CD14-positive monocyte (primary cell): ENCODE results near the gene TMEM175. TPM values are rescaled to one million over a fixed set of nuclear protein-coding genes. Genes with fewer than 3 reads are reported as not detected.

Source experiments
- DNase-seq, 3 donors: peaks; one replicate each; pipeline ENCODE4 v3.0.0-alpha.2; 2011 to 2022
- H2AFZ ChIP-seq: 2 replicates; pipeline ENCODE4 v1.6.0; 2012; ENCODE audit warnings: mild to moderate bottlenecking, low read depth, low read length, inconsistent platforms; ENCODE audit not compliant: insufficient read depth, poor library complexity, severe bottlenecking
- H3K27ac ChIP-seq, 2 donors: 1 replicate in 1 of 2; 2 replicates in 1 of 2; pipeline ENCODE4 v1.5.1; 2012 to 2013; ENCODE audit warnings: low read length in 2 of 2, control low read depth in 1 of 2, inconsistent platforms in 1 of 2, low read depth in 1 of 2, mild to moderate bottlenecking in 1 of 2
- H3K27me3 ChIP-seq, 2 donors: one replicate each; pipeline versions ENCODE4 v1.6.0 to v1.6.1; 2011 to 2013; ENCODE audit warnings: low read length in 2 of 2; ENCODE audit not compliant: control insufficient read depth in 2 of 2, insufficient read depth in 2 of 2
- H3K36me3 ChIP-seq, 2 donors: replicated peaks in 1 of 2; 1 replicate in 1 of 2; 2 replicates in 1 of 2; pipeline versions ENCODE4 v1.5.1 to v1.6.1; 2012 to 2013; ENCODE audit warnings: low read length in 2 of 2, control low read depth in 1 of 2, inconsistent platforms in 1 of 2, mild to moderate bottlenecking in 1 of 2; ENCODE audit not compliant: insufficient read depth in 2 of 2, control insufficient read depth in 1 of 2
- H3K4me1 ChIP-seq, 2 donors: 1 replicate in 1 of 2; 2 replicates in 1 of 2; pipeline versions ENCODE4 v1.5.1 to v1.6.1; 2012 to 2013; ENCODE audit warnings: low read length in 2 of 2, control low read depth in 1 of 2, inconsistent platforms in 1 of 2, mild to moderate bottlenecking in 1 of 2, moderate library complexity in 1 of 2; ENCODE audit not compliant: insufficient read depth in 2 of 2, control insufficient read depth in 1 of 2
- H3K4me2 ChIP-seq: replicated peaks from 2 replicates; pipeline ENCODE3; 2012; ENCODE audit warnings: low read length, moderate library complexity, mild to moderate bottlenecking; ENCODE audit not compliant: poor library complexity, severe bottlenecking; ENCODE audit errors: extremely low read depth
- H3K4me3 ChIP-seq, 3 experiments: fragments of 200-600 bp in 1 of 3; sonication (generic) in 1 of 3; replicated peaks in 1 of 3; 1 replicate in 2 of 3; 2 replicates in 1 of 3; pipeline ENCODE4 v1.5.1; 2011 to 2013; ENCODE audit warnings: low read length in 3 of 3, mild to moderate bottlenecking in 3 of 3, control low read depth in 2 of 3, low read depth in 2 of 3, inconsistent platforms in 1 of 3, moderate library complexity in 1 of 3
- H3K79me2 ChIP-seq: 2 replicates; pipeline ENCODE4 v1.6.0; 2012; ENCODE audit warnings: mild to moderate bottlenecking, control low read depth, inconsistent platforms, low read length, moderate library complexity; ENCODE audit not compliant: insufficient read depth
- H3K9ac ChIP-seq: 2 replicates; pipeline ENCODE4 v1.6.0; 2017; ENCODE audit warnings: low read length, mild to moderate bottlenecking; ENCODE audit not compliant: insufficient read depth, poor library complexity, severe bottlenecking
- H3K9me3 ChIP-seq, 2 donors: replicated peaks in 1 of 2; 1 replicate in 1 of 2; 2 replicates in 1 of 2; pipeline versions ENCODE4 v1.5.1 to v1.6.1; 2012 to 2013; ENCODE audit warnings: low read length in 2 of 2, control low read depth in 1 of 2; ENCODE audit not compliant: control insufficient read depth in 1 of 2, insufficient read depth in 1 of 2
- H4K20me1 ChIP-seq: 2 replicates; pipeline ENCODE4 v1.6.0; 2012; ENCODE audit warnings: mild to moderate bottlenecking, low read length, control low read depth, moderate library complexity; ENCODE audit not compliant: insufficient read depth
- H3K27ac Mint-ChIP-seq, 7 donors: one replicate each; pipeline ENCODE4 v1.8.0; 2020; ENCODE audit warnings: mild to moderate bottlenecking in 7 of 7, mixed read lengths in 7 of 7, moderate library complexity in 6 of 7, inconsistent platforms in 2 of 7
- H3K27me3 Mint-ChIP-seq, 3 donors: one replicate each; pipeline ENCODE4 v1.8.0; 2021 to 2022; ENCODE audit warnings: low read depth in 3 of 3, mild to moderate bottlenecking in 3 of 3, mixed read lengths in 3 of 3, moderate library complexity in 3 of 3, inconsistent platforms in 1 of 3
- H3K36me3 Mint-ChIP-seq, 2 donors: one replicate each; pipeline ENCODE4 v1.8.0; 2020; ENCODE audit warnings: mixed read lengths in 2 of 2, inconsistent platforms in 1 of 2, mild to moderate bottlenecking in 1 of 2
- H3K4me1 Mint-ChIP-seq: one replicate; pipeline ENCODE4 v1.8.0; 2020; ENCODE audit warnings: mild to moderate bottlenecking, mixed read lengths
- H3K4me3 Mint-ChIP-seq, 2 donors: one replicate each; pipeline ENCODE4 v1.8.0; 2020; ENCODE audit warnings: mild to moderate bottlenecking in 2 of 2, mixed read lengths in 2 of 2, moderate library complexity in 1 of 2
- H3K9me3 Mint-ChIP-seq, 7 donors: one replicate each; pipeline ENCODE4 v1.8.0; 2020 to 2022; ENCODE audit warnings: mixed read lengths in 7 of 7, mild to moderate bottlenecking in 6 of 7, moderate library complexity in 6 of 7, inconsistent platforms in 2 of 7
- CTCF ChIP-seq: fragments of 200-600 bp; IDR thresholded peaks from one replicate; pipeline ENCODE4 v1.8.0; 2022; ENCODE audit warnings: antibody characterized with exemption, mild to moderate bottlenecking
- WGBS: methylation state at CpG from one replicate; pipeline ENCODE4 v1.1.5; 2013; ENCODE audit warnings: missing lambda C conversion rate; ENCODE audit not compliant: insufficient coverage; 5-methylcytosine and 5-hydroxymethylcytosine counted together
- intact Hi-C, 2 donors: fragments of 100-400 bp; cut with micrococcal nuclease; formaldehyde crosslinking; loops; one replicate each; pipeline versions ENCODE4 v1.15.0 to v1.15.1; 2023
- polyA minus RNA-seq: library from RNA; depleted of rRNA, polyadenylated mRNA; stranded (reverse); fragments of >200 nt; gene quantifications from 2 replicates; pipeline ENCODE4 v1.2.3, GENCODE V29; 2012
- polyA plus RNA-seq, 3 donors: library from polyadenylated mRNA; depleted of rRNA in 1 of 3; unstranded in 2 of 3; stranded (reverse) in 1 of 3; fragments of 300-500 nt in 2 of 3; fragments of >200 nt in 1 of 3; fragmentation: Illumina TruSeq in 2 of 3; gene quantifications; 1 replicate in 2 of 3; 2 replicates in 1 of 3; pipeline ENCODE4 v1.2.3, GENCODE V29; 2012 to 2021
- total RNA-seq, 12 experiments: library from RNA in 1 of 12; stranded (reverse) in 1 of 12; fragments of 120-200 nt in 1 of 12; gene quantifications; one replicate each; pipeline ENCODE4 v1.2.4 and lab custom pipeline; 2013 to 2026; ENCODE audit warnings: mixed read lengths in 6 of 12, inconsistent platforms in 1 of 12

Gene TMEM175
- total RNA-seq (2013), result 23.3 TPM
- 100 to 1,000 TPM in 1 of 3 donors, 10 to 100 TPM in 2; 18.9 to 216 (median 20.7) TPM for polyA plus RNA-seq
- 35.3 and 71.9 TPM in 2 replicates for polyA minus RNA-seq
- total RNA-seq (lab: John Stamatoyannopoulos, UW), result 3.7 to 24.6 (median 15.7) reads per million in 11 experiments

DNA sequence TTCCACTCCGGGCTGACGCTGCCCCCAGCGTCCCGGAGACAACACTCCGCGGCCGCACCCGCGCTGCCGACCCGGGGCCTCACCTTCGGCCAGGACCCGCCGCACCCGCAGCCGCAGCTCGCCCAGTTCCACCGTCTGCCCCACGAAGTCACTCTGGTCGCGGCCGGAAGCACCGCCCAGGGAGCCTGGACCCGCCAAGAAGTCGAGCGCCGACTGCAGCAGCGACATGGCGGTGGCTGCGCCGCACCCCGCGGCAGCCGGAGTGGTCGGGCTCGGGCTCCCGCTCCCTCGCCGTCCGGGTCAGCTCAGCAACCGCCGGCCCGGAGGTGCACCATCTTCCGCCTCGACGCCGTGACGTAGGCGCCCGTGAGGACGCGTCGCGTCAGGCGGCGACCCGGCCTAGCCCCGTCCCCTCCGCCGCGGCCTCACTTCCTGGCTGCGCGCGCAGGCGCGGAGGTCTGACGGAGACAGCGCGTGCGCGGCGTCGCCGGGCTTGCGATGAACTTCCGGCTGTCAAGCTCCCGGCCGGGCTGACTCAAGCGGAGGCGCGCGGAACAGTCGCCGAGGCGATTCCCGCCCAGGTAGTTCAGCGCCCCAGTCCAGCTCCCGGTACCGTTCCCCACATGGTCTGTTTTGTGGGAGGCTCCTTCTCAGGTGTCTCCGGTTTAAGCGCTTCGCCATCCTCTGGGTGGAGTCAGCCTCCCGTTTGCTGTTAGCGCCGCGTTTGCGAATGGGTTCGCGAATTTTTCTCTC, at the start of gene TMEM175, which contains the start of gene GAK:
Gene TMEM175 (plus strand): TSS at position 501 of the 753 bp plus-strand sequence. CDS start 15,280 bp downstream, outside the sequence.
Gene GAK (minus strand): TSS at position 357 of the 753 bp plus-strand sequence. CDS start 129 bp downstream, at position 228.
- H4K20me1 ChIP-seq, result peaks cover 50% of the 10 kb centered on the region
- peaks cover 69 to 76% of the 10 kb centered on the region in 2 donors for H3K4me1 ChIP-seq
- peak; percentile 96 to 97 (median 97) for DNase-seq
- intact Hi-C loops, result loop anchor here in 1 of 2 donors (5.0 to 10.0 kb wide), 2 partner anchors 237 to 360 kb away; no protein-coding TSS in a partner anchor
- H3K9me3 ChIP-seq, result no peaks in the 10 kb centered on the region
- H3K79me2 ChIP-seq, result peaks cover 87% of the 10 kb centered on the region
- Mint-ChIP-seq H3K27me3 (peaks cover 0 to 3% (median 3%) of the 10 kb centered on the region in 3 donors), H3K4me3 (peak within 1 kb of the TSS; percentile 96 to 98), H3K4me1 (peaks cover 66% of the 10 kb centered on the region), H3K27ac (peak within 1 kb of the TSS; percentile 96 to 99 (median 97)), H3K9me3 (no peaks in the 10 kb centered on the region), H3K36me3 (peaks cover 1 to 13% of the 10 kb centered on the region in 2 donors)
- H3K27ac ChIP-seq, result peak within 1 kb of the TSS; percentile 84 to 98
- peak within 1 kb of the TSS; percentile 100 for H3K9ac ChIP-seq
- H3K4me2 ChIP-seq, result peak within 1 kb of the TSS; percentile 84
- no peak for TF ChIP-seq CTCF
- peak within 1 kb of the TSS; percentile 88 for H2AFZ ChIP-seq
- H3K36me3 ChIP-seq, result no peaks in the 10 kb centered on the region
- under 1% methylated on average over 99 of the region's 99 CpGs for whole genome bisulfite sequencing
- peak within 1 kb of the TSS; percentile 92 to 97 (median 93) for H3K4me3 ChIP-seq
- H3K27me3 ChIP-seq, result no peaks in the 10 kb centered on the region

DNA sequence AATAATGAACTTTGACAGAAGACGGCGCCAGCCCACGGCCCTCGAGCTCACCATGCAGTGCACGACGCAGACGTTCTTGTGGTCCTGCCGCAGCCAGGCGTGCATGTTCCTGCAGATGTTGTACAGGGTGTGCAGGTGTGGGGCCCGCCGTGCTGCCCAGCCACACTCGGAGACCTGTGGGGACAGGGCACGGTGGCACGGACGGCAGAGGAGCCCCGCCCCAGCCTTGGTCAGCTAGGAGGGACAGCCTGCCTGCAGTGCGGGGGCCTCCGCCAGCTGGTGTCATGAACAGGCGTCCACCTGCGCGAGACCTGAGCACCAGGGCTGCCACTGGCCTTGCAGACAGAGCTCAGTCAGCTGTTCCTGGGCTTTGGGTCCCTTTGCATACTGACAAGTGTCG, 49.6 kb upstream of the TMEM175 start:
- H3K27ac Mint-ChIP-seq, result no peak overlapping the region
- Histone ChIP-seq H2AFZ (no peak overlapping the region), H3K9me3 (no peaks in the 10 kb centered on the region), H3K4me1 (no peaks in the 10 kb centered on the region), H3K4me2 (no peak overlapping the region), H4K20me1 (peaks cover 68% of the 10 kb centered on the region), H3K79me2 (no peaks in the 10 kb centered on the region), H3K36me3 (peaks cover 95 to 100% of the 10 kb centered on the region in 2 donors), H3K27ac (no peak overlapping the region), H3K4me3 (no peak overlapping the region), H3K9ac (no peak overlapping the region), H3K27me3 (no peaks in the 10 kb centered on the region)
- no peak for DNase-seq
- no peaks in the 10 kb centered on the region for H3K27me3 Mint-ChIP-seq
- H3K36me3 Mint-ChIP-seq, result peaks cover 80 to 93% of the 10 kb centered on the region in 2 donors
- intact Hi-C loops, result no loop called here
- H3K4me3 Mint-ChIP-seq, result no peak overlapping the region
- 99% methylated on average over 21 of the region's 22 CpGs for WGBS
- no peak for TF ChIP-seq CTCF
- peaks cover 0 to under 1% (median 0%) of the 10 kb centered on the region in 7 donors for H3K9me3 Mint-ChIP-seq
- no peaks in the 10 kb centered on the region for H3K4me1 Mint-ChIP-seq
